Vagina (tissue), 2 donors: ENCODE results near the gene BBOX1. TPM values are rescaled to one million over a fixed set of nuclear protein-coding genes. Genes with fewer than 3 reads are reported as not detected.

ENCODE experiments used
- DNase-seq, 2 donors: peaks; one replicate each; pipeline ENCODE4 v3.0.0-alpha.2; 2017; ENCODE audit errors: extremely low spot score in 2 of 2
- H3K27ac ChIP-seq: fragments of 200-600 bp; sonication (generic); one replicate; pipeline ENCODE4 v1.5.1; 2019
- H3K27me3 ChIP-seq: fragments of 200-600 bp; sonication (generic); one replicate; pipeline ENCODE4 v1.5.1; 2019
- H3K36me3 ChIP-seq, 2 donors: fragments of 200-600 bp; sonication (generic); one replicate each; pipeline ENCODE4 v1.5.1; 2017 to 2019
- H3K4me1 ChIP-seq: fragments of 200-600 bp; sonication (generic); one replicate; pipeline ENCODE4 v1.5.1; 2019
- H3K4me3 ChIP-seq, 2 donors: fragments of 200-600 bp; sonication (generic); 1 replicate in 1 of 2; 2 replicates in 1 of 2; pipeline ENCODE4 v1.5.1; 2016 to 2019
- H3K9me3 ChIP-seq: fragments of 200-600 bp; sonication (generic); one replicate; pipeline ENCODE4 v1.5.1; 2019
- CTCF ChIP-seq, 3 experiments: fragments of 450-650 bp in 2 of 3; fragments of 200-600 bp in 1 of 3; sonication (generic) in 1 of 3; IDR thresholded peaks; one replicate each; pipeline ENCODE4 v1.5.1; 2017 to 2019; ENCODE audit warnings: antibody characterized with exemption in 3 of 3, mild to moderate bottlenecking in 2 of 3, moderate library complexity in 2 of 3
- POLR2A ChIP-seq, 2 donors: fragments of 450-650 bp; IDR thresholded peaks; one replicate each; pipeline ENCODE4 v1.6.1; 2017; ENCODE audit warnings: antibody characterized with exemption in 2 of 2, mild to moderate bottlenecking in 2 of 2, moderate library complexity in 2 of 2
- POLR2AphosphoS5 ChIP-seq, 2 donors: sonication (generic); formaldehyde crosslinking; IDR thresholded peaks; one replicate each; pipeline ENCODE4 v1.9.0; 2017; ENCODE audit warnings: antibody characterized with exemption in 2 of 2, mild to moderate bottlenecking in 2 of 2, low read depth in 1 of 2; ENCODE audit not compliant: insufficient read depth in 1 of 2
- intact Hi-C: fragments of 100-400 bp; cut with DNase I; formaldehyde crosslinking; loops from one replicate; pipeline ENCODE4 v1.15.1; 2023
- total RNA-seq: library from RNA; depleted of rRNA; stranded (reverse); fragments of >200 nt; gene quantifications from one replicate; pipeline ENCODE4 v1.2.3, GENCODE V29; 2016

BBOX1 gene
- total RNA-seq, 1 donor from 2014 or later, result 53.0 TPM

- intact Hi-C loops, result no loop called here
- H3K27me3 ChIP-seq, result no peaks in the 10 kb centered on the region
- H3K27ac ChIP-seq, result no peak overlapping the region
- H3K9me3 ChIP-seq, result no peaks in the 10 kb centered on the region
- peaks cover 2% of the 10 kb centered on the region for H3K4me1 ChIP-seq
- H3K36me3 ChIP-seq, result no peaks in the 10 kb centered on the region
- DNase-seq, result no peak
- no peak overlapping the region for H3K4me3 ChIP-seq
- TF ChIP-seq CTCF (IDR thresholded peaks at IDR 0.05) (no peak), POLR2AphosphoS5 (IDR thresholded peaks at IDR 0.05; ENCODE audit: insufficient read depth in 1 of 2, low read depth in 1 of 2) (no peak), POLR2A (IDR thresholded peaks at IDR 0.05) (no peak)
Measured at GRCh38 chr11:27057091-27057780, 16.6 kb downstream of the BBOX1 start.

- H3K4me1 ChIP-seq, result peaks cover 10% of the 10 kb centered on the region
- no peaks in the 10 kb centered on the region for H3K36me3 ChIP-seq
- intact Hi-C loops, result no loop called here
- no peak overlapping the region for H3K27ac ChIP-seq
- H3K9me3 ChIP-seq, result no peaks in the 10 kb centered on the region
- no peak for DNase-seq
- H3K4me3 ChIP-seq, result no peak overlapping the region
- no peak for TF ChIP-seq POLR2AphosphoS5 (IDR thresholded peaks at IDR 0.05; ENCODE audit: insufficient read depth in 1 of 2, low read depth in 1 of 2)
- TF ChIP-seq POLR2A (IDR thresholded peaks at IDR 0.05), result no peak
- no peak for TF ChIP-seq CTCF (IDR thresholded peaks at IDR 0.05)
- H3K27me3 ChIP-seq, result no peaks in the 10 kb centered on the region
Measured at GRCh38 chr11:27058456-27058855, 17.8 kb downstream of the BBOX1 start.

- TF ChIP-seq POLR2A (IDR thresholded peaks at IDR 0.05), result no peak
- TF ChIP-seq POLR2AphosphoS5 (IDR thresholded peaks at IDR 0.05; ENCODE audit: insufficient read depth in 1 of 2, low read depth in 1 of 2), result no peak
- TF ChIP-seq CTCF (IDR thresholded peaks at IDR 0.05), result no peak
- no peak overlapping the region for H3K27ac ChIP-seq
- intact Hi-C loops, result no loop called here
- H3K4me1 ChIP-seq, result peaks cover 17% of the 10 kb centered on the region
- no peaks in the 10 kb centered on the region for H3K36me3 ChIP-seq
- DNase-seq, result no peak
- no peaks in the 10 kb centered on the region for H3K9me3 ChIP-seq
- H3K4me3 ChIP-seq, result no peak overlapping the region
- no peaks in the 10 kb centered on the region for H3K27me3 ChIP-seq
Measured at GRCh38 chr11:27059431-27059830, 18.8 kb downstream of the BBOX1 start.

- no peak for TF ChIP-seq POLR2AphosphoS5 (IDR thresholded peaks at IDR 0.05; ENCODE audit: insufficient read depth in 1 of 2, low read depth in 1 of 2)
- TF ChIP-seq POLR2A (IDR thresholded peaks at IDR 0.05), result no peak
- Histone ChIP-seq H3K4me1 (peaks cover 21% of the 10 kb centered on the region), H3K27ac (no peak overlapping the region), H3K9me3 (no peaks in the 10 kb centered on the region), H3K27me3 (no peaks in the 10 kb centered on the region), H3K4me3 (no peak overlapping the region), H3K36me3 (no peaks in the 10 kb centered on the region)
- intact Hi-C loops, result no loop called here
- DNase-seq, result no peak
Measured at GRCh38 chr11:27060816-27061460, 20.3 kb downstream of the BBOX1 start.

GRCh38 chr11:27061461-27061821, 20.8 kb downstream of the BBOX1 start:
- intact Hi-C loops, result no loop called here
- Histone ChIP-seq H3K36me3 (no peaks in the 10 kb centered on the region), H3K4me3 (no peak overlapping the region), H3K9me3 (no peaks in the 10 kb centered on the region), H3K4me1 (peaks cover 21% of the 10 kb centered on the region), H3K27me3 (no peaks in the 10 kb centered on the region), H3K27ac (no peak overlapping the region)
- DNase-seq, result no peak
- TF ChIP-seq CTCF (IDR thresholded peaks at IDR 0.05) (no peak), POLR2A (IDR thresholded peaks at IDR 0.05) (no peak), POLR2AphosphoS5 (IDR thresholded peaks at IDR 0.05; ENCODE audit: insufficient read depth in 1 of 2, low read depth in 1 of 2) (no peak)
